Airway epithelial cell (primary cell): ENCODE data around the gene FOLR2. TPM values are rescaled to one million over a fixed set of nuclear protein-coding genes. Genes with fewer than 3 reads are reported as not detected.

Experiments used
- total RNA-seq: library from RNA; depleted of rRNA; stranded (reverse); fragments of >200 nt; gene quantifications from 2 replicates; pipeline ENCODE4 v1.2.3, GENCODE V29; 2015

The FOLR2 gene
- not detected in 2 replicates for total RNA-seq

DNA sequence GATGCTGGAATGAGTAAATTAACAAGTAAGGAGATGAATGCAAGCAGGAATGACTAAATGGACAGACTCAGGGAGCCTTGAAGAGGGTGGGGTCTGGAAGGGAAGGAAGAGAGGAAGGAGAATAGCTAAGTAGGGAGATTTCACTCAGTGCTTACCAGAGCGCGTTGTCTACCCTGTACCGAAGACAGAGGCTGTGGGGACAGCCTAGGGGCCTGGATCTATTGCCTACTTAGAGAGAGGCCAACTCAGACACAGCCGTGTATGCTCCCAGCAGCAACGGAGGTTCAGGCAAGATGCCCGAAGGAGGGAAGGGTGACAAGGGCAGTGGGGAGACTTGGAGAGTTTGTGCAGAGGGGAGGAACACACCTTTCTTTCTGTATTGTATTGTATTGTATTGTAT, at the start of gene FOLR2:
FOLR2 (plus strand) TSS at position 157 of the 400 bp plus-strand sequence. CDS start 1,791 bp downstream, outside the sequence.

GRCh38 chr11:72191961-72192381, 24.6 kb upstream of the FOLR2 start, which contains the start of gene FOLR1:
Gene FOLR1 (plus strand): TSS chr11:72192140. CDS start chr11:72192174, 34 bp downstream.

GRCh38 chr11:72224564-72225410, 8.2 kb downstream of the FOLR2 start, which contains the start of gene INPPL1:
Gene INPPL1 (plus strand): TSS chr11:72224767. CDS start chr11:72224985, 218 bp downstream.

DNA sequence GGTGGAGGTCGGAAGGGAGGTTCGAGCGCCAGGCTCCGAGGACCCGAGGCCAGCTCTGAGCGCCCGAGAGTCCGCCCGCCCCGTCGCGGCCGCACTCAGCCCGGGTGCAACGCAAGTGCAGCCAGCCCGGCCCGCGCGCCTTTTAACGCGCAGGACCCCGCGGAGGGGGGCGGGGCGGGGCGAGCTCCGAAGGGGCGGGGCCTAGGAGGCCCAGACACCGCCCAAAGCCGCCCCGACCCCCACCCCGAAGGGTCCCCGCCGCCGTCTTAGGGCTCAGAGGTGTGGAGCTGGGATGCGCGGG, 27.4 kb downstream of the FOLR2 start, which contains the start of gene PHOX2A:
PHOX2A (minus strand) TSS at position 117 of the 301 bp plus-strand sequence. CDS start 172 bp downstream, outside the sequence.

Other genes with a start within 250 kb of the FOLR2 start
- gene IL18BP, start 217.9 kb upstream of the FOLR2 start, total RNA-seq, result 1.2 and 1.9 TPM in 2 replicates
- gene NUMA1, start 136.3 kb upstream of the FOLR2 start, total RNA-seq, result 109 and 146 TPM in 2 replicates
- gene LRRC51, start 135.9 kb upstream of the FOLR2 start, total RNA-seq, result 4.6 and 6.1 TPM in 2 replicates
- gene LAMTOR1, start 113.5 kb upstream of the FOLR2 start, total RNA-seq, result 139 and 169 TPM in 2 replicates
- not detected in 2 replicates for gene TOMT, start 110.9 kb upstream of the FOLR2 start, total RNA-seq
- 52.9 and 71.1 TPM in 2 replicates for gene ANAPC15, start 104.1 kb upstream of the FOLR2 start, total RNA-seq
- 0.21 TPM in 1 of 2 replicates, not detected in the other for gene FOLR3, start 81.1 kb upstream of the FOLR2 start, total RNA-seq
- 0.63 TPM in 1 of 2 replicates, not detected in the other for gene FOLR1, start 24.7 kb upstream of the FOLR2 start, total RNA-seq
- 26.1 and 37.9 TPM in 2 replicates for gene INPPL1, start 8.0 kb downstream of the FOLR2 start, total RNA-seq
- gene PHOX2A, start 27.4 kb downstream of the FOLR2 start, total RNA-seq, result not detected in 2 replicates
- gene CLPB, start 217.7 kb downstream of the FOLR2 start, total RNA-seq, result 28.8 and 37.1 TPM in 2 replicates